ENCODE results near the gene CALR.

Gene CALR

DNA sequence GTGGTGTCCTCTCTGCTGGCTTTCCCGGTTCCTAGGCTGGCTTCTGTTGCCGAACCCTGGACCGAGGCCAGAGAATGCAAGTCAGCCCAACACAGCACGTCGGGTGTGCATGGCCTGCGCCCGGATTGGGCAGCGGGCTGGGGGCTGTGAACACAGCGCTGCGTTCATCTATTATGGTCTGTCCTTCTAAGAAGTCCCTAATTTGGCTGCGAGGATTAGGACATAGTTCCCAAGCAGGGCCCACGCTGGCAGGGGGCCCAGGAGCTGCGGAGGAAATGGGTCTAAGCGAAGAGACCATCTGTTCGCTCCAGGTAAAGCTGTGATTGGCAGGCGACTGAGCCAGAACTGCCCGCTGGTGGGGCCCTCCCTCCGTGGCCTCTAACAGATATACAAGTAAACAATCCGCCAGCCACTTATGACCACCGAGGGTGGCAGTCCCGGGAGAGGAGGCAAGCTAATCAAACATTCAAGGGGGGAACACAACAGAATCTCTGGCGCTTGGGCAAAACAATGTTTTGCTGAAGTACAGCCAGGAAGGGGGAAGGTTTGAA is 25.3 kb upstream of the CALR start (continued):
- peak; percentile 97 for TF ChIP-seq ZNF449 (tag by site-specific recombination; IDR thresholded peaks at IDR 0.05)
- TF ChIP-seq KLF9 (tag by site-specific recombination; IDR thresholded peaks at IDR 0.05; ENCODE audit: low read depth), result no peak
- no peak for TF ChIP-seq ZNF596 (tag by site-specific recombination; IDR thresholded peaks at IDR 0.05)
- TF ChIP-seq SETDB1 (IDR thresholded peaks at IDR 0.05; ENCODE audit: insufficient read length, low read length), result no peak
- no peak for TF ChIP-seq ZNF768 (tag by site-specific recombination; IDR thresholded peaks at IDR 0.05)
- TF ChIP-seq ZNF19 (tag by site-specific recombination; IDR thresholded peaks at IDR 0.05; ENCODE audit: low read depth), result no peak
- TF ChIP-seq ZNF777 (tag by site-specific recombination; IDR thresholded peaks at IDR 0.05; ENCODE audit: borderline replicate concordance), result no peak
- peak; percentile 46 for TF ChIP-seq WT1 (tag by site-specific recombination; IDR thresholded peaks at IDR 0.05)
- peak; percentile 99 for TF ChIP-seq ZBTB8A (tag by site-specific recombination; IDR thresholded peaks at IDR 0.05)
- TF ChIP-seq ZNF626 (tag by site-specific recombination; IDR thresholded peaks at IDR 0.05), result no peak
- TF ChIP-seq PRDM4 (tag by site-specific recombination; IDR thresholded peaks at IDR 0.05), result no peak
- no peak for TF ChIP-seq ZNF670 (tag by site-specific recombination; IDR thresholded peaks at IDR 0.05; ENCODE audit: low read depth)
- TF ChIP-seq ZNF837 (tag by site-specific recombination; IDR thresholded peaks at IDR 0.05), result no peak
- 0 out of 2 replicates have a peak, but pooled peaks have one; percentile 60 for TF ChIP-seq ZBTB6 (tag by site-specific recombination; IDR thresholded peaks at IDR 0.05)
- no peak for TF ChIP-seq ZNF473 (tag by site-specific recombination; IDR thresholded peaks at IDR 0.05)
- TF ChIP-seq GFI1B (tag by site-specific recombination; IDR thresholded peaks at IDR 0.05), result no peak
- no peak for TF ChIP-seq SP3 (tag by site-specific recombination; IDR thresholded peaks at IDR 0.05)
- TF ChIP-seq, protein P1, sequence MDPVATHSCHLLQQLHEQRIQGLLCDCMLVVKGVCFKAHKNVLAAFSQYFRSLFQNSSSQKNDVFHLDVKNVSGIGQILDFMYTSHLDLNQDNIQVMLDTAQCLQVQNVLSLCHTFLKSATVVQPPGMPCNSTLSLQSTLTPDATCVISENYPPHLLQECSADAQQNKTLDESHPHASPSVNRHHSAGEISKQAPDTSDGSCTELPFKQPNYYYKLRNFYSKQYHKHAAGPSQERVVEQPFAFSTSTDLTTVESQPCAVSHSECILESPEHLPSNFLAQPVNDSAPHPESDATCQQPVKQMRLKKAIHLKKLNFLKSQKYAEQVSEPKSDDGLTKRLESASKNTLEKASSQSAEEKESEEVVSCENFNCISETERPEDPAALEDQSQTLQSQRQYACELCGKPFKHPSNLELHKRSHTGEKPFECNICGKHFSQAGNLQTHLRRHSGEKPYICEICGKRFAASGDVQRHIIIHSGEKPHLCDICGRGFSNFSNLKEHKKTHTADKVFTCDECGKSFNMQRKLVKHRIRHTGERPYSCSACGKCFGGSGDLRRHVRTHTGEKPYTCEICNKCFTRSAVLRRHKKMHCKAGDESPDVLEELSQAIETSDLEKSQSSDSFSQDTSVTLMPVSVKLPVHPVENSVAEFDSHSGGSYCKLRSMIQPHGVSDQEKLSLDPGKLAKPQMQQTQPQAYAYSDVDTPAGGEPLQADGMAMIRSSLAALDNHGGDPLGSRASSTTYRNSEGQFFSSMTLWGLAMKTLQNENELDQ (tag by site-specific recombination; IDR thresholded peaks at IDR 0.05; ENCODE audit: low read depth), result no peak
- 0 out of 2 replicates have a peak, but pooled peaks have one; percentile 17 for TF ChIP-seq ZNF843 (tag by site-specific recombination; IDR thresholded peaks at IDR 0.05)
- no peak; the same call in 1 of the 2 replicates for TF ChIP-seq ZNF558 (tag by site-specific recombination; IDR thresholded peaks at IDR 0.05)
- TF ChIP-seq, protein P2, sequence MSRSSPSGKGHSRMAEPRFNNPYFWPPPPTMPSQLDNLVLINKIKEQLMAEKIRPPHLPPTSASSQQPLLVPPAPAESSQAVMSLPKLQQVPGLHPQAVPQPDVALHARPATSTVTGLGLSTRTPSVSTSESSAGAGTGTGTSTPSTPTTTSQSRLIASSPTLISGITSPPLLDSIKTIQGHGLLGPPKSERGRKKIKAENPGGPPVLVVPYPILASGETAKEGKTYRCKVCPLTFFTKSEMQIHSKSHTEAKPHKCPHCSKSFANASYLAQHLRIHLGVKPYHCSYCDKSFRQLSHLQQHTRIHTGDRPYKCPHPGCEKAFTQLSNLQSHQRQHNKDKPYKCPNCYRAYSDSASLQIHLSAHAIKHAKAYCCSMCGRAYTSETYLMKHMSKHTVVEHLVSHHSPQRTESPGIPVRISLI (tag by site-specific recombination; IDR thresholded peaks at IDR 0.05), result no peak
- no peak for TF ChIP-seq ZNF148 (tag by site-specific recombination; IDR thresholded peaks at IDR 0.05; ENCODE audit: borderline replicate concordance)
- no peak for TF ChIP-seq ZBTB1 (tag by site-specific recombination; IDR thresholded peaks at IDR 0.05)
- no peak for TF ChIP-seq ZNF184 (tag by site-specific recombination; IDR thresholded peaks at IDR 0.05)
- TF ChIP-seq MZF1 (tag by site-specific recombination; IDR thresholded peaks at IDR 0.05; ENCODE audit: borderline replicate concordance), result no peak
- no peak for TF ChIP-seq ZNF549 (tag by site-specific recombination; IDR thresholded peaks at IDR 0.05)
- TF ChIP-seq ZNF423 (tag by site-specific recombination; IDR thresholded peaks at IDR 0.05), result no peak
- TF ChIP-seq ZNF292 (tag by site-specific recombination; IDR thresholded peaks at IDR 0.05; ENCODE audit: borderline replicate concordance, low read depth), result no peak
- TF ChIP-seq ZIC2 (tag by site-specific recombination; IDR thresholded peaks at IDR 0.05), result peak; percentile 98
- no peak for TF ChIP-seq ZNF37A (tag by site-specific recombination; IDR thresholded peaks at IDR 0.05)
- no peak for TF ChIP-seq ZNF664 (tag by site-specific recombination; IDR thresholded peaks at IDR 0.05)
